ENCODE results near the gene RORB. TPM values are rescaled to one million over a fixed set of nuclear protein-coding genes. Genes with fewer than 3 reads are reported as not detected.

The RORB gene
- polyA plus RNA-seq, 1 donor from 2014 or later, result 0.77 TPM

DNA sequence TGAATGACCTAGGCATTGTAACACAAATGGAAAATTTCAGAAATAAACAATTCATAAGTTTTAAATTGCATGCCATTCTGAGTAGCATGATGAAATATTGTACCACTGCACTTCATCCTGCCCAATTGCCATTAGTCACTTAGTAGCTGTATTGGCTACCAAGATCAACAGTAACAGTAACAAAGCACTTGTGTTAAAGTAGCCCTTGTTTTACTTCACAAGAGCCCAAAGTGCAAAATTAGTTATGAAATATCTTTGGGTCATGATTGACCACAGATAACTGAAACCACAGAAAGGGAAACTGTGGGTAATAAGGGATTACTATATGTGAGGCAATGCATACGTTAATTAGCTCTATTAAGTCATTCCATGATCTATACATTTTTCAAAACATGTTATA, 33.3 kb upstream of the RORB start:
- H3K4me2 ChIP-seq (ENCODE audit: low read length), result no peak overlapping the region
- TF ChIP-seq TAF1 (IDR thresholded peaks at IDR 0.05; ENCODE audit: low read depth), result no peak
- TF ChIP-seq POLR2AphosphoS5 (IDR thresholded peaks at IDR 0.05), result no peak
- TF ChIP-seq MXI1 (conservative IDR thresholded peaks at IDR 0.05; ENCODE audit: poor library complexity, severe bottlenecking), result no peak
- no peak for TF ChIP-seq CTCF (IDR thresholded peaks at IDR 0.05; ENCODE audit: poor library complexity, severe bottlenecking)
- TF ChIP-seq EP300 (conservative IDR thresholded peaks at IDR 0.05; ENCODE audit: poor library complexity, severe bottlenecking), result no peak
- no peak for TF ChIP-seq RAD21 (conservative IDR thresholded peaks at IDR 0.05)
- TF ChIP-seq SMC3 (conservative IDR thresholded peaks at IDR 0.05; ENCODE audit: poor library complexity), result no peak
- no peak for TF ChIP-seq REST (IDR thresholded peaks at IDR 0.05; ENCODE audit: borderline replicate concordance)
- no peak for TF ChIP-seq EZH2 (IDR thresholded peaks at IDR 0.05; ENCODE audit: borderline replicate concordance, insufficient read depth, low read length, poor library complexity, severe bottlenecking)
- H2AFZ ChIP-seq (ENCODE audit: low read depth, low read length), result no peak overlapping the region

GRCh38 chr9:74478606-74479005, 18.5 kb upstream of the RORB start:
- H3K79me2 ChIP-seq (replicated peaks; ENCODE audit: insufficient read depth, low read length), result no peaks in the 10 kb centered on the region
- H3K27ac ChIP-seq (ENCODE audit: low read length), result no peak overlapping the region
- H3K4me3 ChIP-seq (ENCODE audit: low read length), result no peak overlapping the region
- no peaks in the 10 kb centered on the region for H3F3A ChIP-seq (ENCODE audit: insufficient read depth, low read length, poor library complexity, severe bottlenecking)
- H3K36me3 ChIP-seq (ENCODE audit: insufficient read depth, low read length), result no peaks in the 10 kb centered on the region
- H4K20me1 ChIP-seq (ENCODE audit: insufficient read depth), result no peaks in the 10 kb centered on the region
- TF ChIP-seq RAD21 (conservative IDR thresholded peaks at IDR 0.05) (no peak), EZH2 (IDR thresholded peaks at IDR 0.05; ENCODE audit: borderline replicate concordance, insufficient read depth, low read length, poor library complexity, severe bottlenecking) (no peak), CTCF (IDR thresholded peaks at IDR 0.05; ENCODE audit: poor library complexity, severe bottlenecking) (no peak), TAF1 (IDR thresholded peaks at IDR 0.05; ENCODE audit: low read depth) (no peak), POLR2AphosphoS5 (IDR thresholded peaks at IDR 0.05) (no peak), REST (IDR thresholded peaks at IDR 0.05; ENCODE audit: borderline replicate concordance) (no peak), MXI1 (conservative IDR thresholded peaks at IDR 0.05; ENCODE audit: poor library complexity, severe bottlenecking) (no peak), SMC3 (conservative IDR thresholded peaks at IDR 0.05; ENCODE audit: poor library complexity) (no peak), EP300 (conservative IDR thresholded peaks at IDR 0.05; ENCODE audit: poor library complexity, severe bottlenecking) (no peak)
- no peaks in the 10 kb centered on the region for H3K9me2 ChIP-seq (ENCODE audit: insufficient read depth, low read length)
- H2AFZ ChIP-seq (ENCODE audit: low read depth, low read length), result no peak overlapping the region
- no peaks in the 10 kb centered on the region for H3K9me3 ChIP-seq (ENCODE audit: low read length)
- no peak overlapping the region for H3K9ac ChIP-seq (ENCODE audit: low read length)
- no peaks in the 10 kb centered on the region for H3K27me3 ChIP-seq (ENCODE audit: insufficient read depth, low read depth, low read length)
- no peak overlapping the region for H3K4me2 ChIP-seq (ENCODE audit: low read length)

More for the DNA sequence above, 33.3 kb upstream of the RORB start:
- no peaks in the 10 kb centered on the region for H3K27me3 ChIP-seq (ENCODE audit: insufficient read depth, low read depth, low read length)
- no peaks in the 10 kb centered on the region for H3K79me2 ChIP-seq (replicated peaks; ENCODE audit: insufficient read depth, low read length)
- no peak overlapping the region for H3K9ac ChIP-seq (ENCODE audit: low read length)
- no peak overlapping the region for H3K27ac ChIP-seq (ENCODE audit: low read length)
- no peaks in the 10 kb centered on the region for H4K20me1 ChIP-seq (ENCODE audit: insufficient read depth)
- no peaks in the 10 kb centered on the region for H3K9me3 ChIP-seq (ENCODE audit: low read length)
- no peaks in the 10 kb centered on the region for H3K9me2 ChIP-seq (ENCODE audit: insufficient read depth, low read length)
- no peaks in the 10 kb centered on the region for H3F3A ChIP-seq (ENCODE audit: insufficient read depth, low read length, poor library complexity, severe bottlenecking)
- no peaks in the 10 kb centered on the region for H3K36me3 ChIP-seq (ENCODE audit: insufficient read depth, low read length)
- no peak overlapping the region for H3K4me3 ChIP-seq (ENCODE audit: low read length)

All from neural cell (in vitro differentiated cells).